Peyer's patch (tissue), 4 donors: Measurements from ENCODE around the gene CASQ2. TPM values are rescaled to one million over a fixed set of nuclear protein-coding genes. Genes with fewer than 3 reads are reported as not detected.

Source experiments
- DNase-seq, 3 donors: peaks; one replicate each; pipeline ENCODE4 v3.0.0-alpha.2; 2017 to 2019
- H3K27ac ChIP-seq, 4 donors: fragments of 200-600 bp; sonication (generic); one replicate each; pipeline ENCODE4 v1.5.1; 2016 to 2019
- H3K27me3 ChIP-seq, 2 donors: fragments of 200-600 bp; sonication (generic); one replicate each; pipeline ENCODE4 v1.5.1; 2019
- H3K36me3 ChIP-seq, 3 donors: fragments of 200-600 bp; sonication (generic); one replicate each; pipeline ENCODE4 v1.5.1; 2016 to 2019
- H3K4me1 ChIP-seq, 4 donors: fragments of 200-600 bp; sonication (generic); one replicate each; pipeline ENCODE4 v1.5.1; 2016 to 2019
- H3K4me3 ChIP-seq, 4 donors: fragments of 200-600 bp; sonication (generic); 1 replicate in 3 of 4; 2 replicates in 1 of 4; pipeline ENCODE4 v1.5.1; 2016 to 2019; ENCODE audit warnings: mild to moderate bottlenecking in 1 of 4
- H3K9me3 ChIP-seq, 4 donors: fragments of 200-600 bp; sonication (generic); one replicate each; pipeline ENCODE4 v1.5.1; 2016 to 2019; ENCODE audit warnings: mild to moderate bottlenecking in 1 of 4
- POLR2A ChIP-seq, 2 donors: fragments of 450-650 bp; IDR thresholded peaks; one replicate each; pipeline ENCODE4 v1.5.1; 2017; ENCODE audit warnings: antibody characterized with exemption in 2 of 2, mild to moderate bottlenecking in 2 of 2, moderate library complexity in 2 of 2
- total RNA-seq, 4 donors: library from RNA; depleted of rRNA; stranded (reverse); fragments of >200 nt; gene quantifications; one replicate each; pipeline ENCODE4 v1.1.0, GENCODE V29; 2016
- TF ChIP-seq, protein P1 (sequence below), 6 experiments: fragments of 450-650 bp in 4 of 6; fragments of 200-600 bp in 2 of 6; sonication (generic) in 1 of 6; IDR thresholded peaks; one replicate each; pipeline ENCODE4 v1.5.1; 2017 to 2019; ENCODE audit warnings: antibody characterized with exemption in 6 of 6, mild to moderate bottlenecking in 3 of 6, moderate library complexity in 1 of 6

Gene CASQ2
- total RNA-seq, 4 donors from 2014 or later: 0.53 to 1.5 (median 0.68) TPM

DNA sequence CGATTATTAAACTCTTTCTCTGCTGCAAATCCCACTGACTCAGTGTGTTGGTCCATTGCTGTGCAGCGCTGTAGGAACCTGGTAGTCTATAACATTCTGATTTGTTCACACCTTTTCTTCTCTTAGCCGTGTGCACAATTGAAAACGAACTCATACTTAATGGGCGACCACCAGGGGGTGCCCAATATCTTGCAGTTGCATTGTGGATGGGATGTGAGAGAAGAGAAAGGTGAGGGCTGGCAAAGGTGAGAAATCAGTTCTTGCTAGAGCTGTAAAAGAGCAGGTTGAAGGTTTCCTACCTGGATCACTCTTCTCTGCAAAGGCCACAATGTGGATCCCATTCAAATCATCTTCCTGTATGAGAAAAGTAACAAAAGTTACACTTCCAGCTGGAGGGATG is 51.0 kb downstream of the CASQ2 start:
- H3K27ac ChIP-seq: no peak overlapping the region
- no peaks in the 10 kb centered on the region for H3K4me1 ChIP-seq
- no peaks in the 10 kb centered on the region for H3K9me3 ChIP-seq
- H3K4me3 ChIP-seq: no peak overlapping the region
- no peaks in the 10 kb centered on the region for H3K36me3 ChIP-seq
- TF ChIP-seq POLR2A (IDR thresholded peaks at IDR 0.05): no peak
- TF ChIP-seq, protein P1, sequence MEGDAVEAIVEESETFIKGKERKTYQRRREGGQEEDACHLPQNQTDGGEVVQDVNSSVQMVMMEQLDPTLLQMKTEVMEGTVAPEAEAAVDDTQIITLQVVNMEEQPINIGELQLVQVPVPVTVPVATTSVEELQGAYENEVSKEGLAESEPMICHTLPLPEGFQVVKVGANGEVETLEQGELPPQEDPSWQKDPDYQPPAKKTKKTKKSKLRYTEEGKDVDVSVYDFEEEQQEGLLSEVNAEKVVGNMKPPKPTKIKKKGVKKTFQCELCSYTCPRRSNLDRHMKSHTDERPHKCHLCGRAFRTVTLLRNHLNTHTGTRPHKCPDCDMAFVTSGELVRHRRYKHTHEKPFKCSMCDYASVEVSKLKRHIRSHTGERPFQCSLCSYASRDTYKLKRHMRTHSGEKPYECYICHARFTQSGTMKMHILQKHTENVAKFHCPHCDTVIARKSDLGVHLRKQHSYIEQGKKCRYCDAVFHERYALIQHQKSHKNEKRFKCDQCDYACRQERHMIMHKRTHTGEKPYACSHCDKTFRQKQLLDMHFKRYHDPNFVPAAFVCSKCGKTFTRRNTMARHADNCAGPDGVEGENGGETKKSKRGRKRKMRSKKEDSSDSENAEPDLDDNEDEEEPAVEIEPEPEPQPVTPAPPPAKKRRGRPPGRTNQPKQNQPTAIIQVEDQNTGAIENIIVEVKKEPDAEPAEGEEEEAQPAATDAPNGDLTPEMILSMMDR (IDR thresholded peaks at IDR 0.05): peak in 5 of 6 experiments; percentile 19 to 55 (median 46)
- peak in 2 of 3 donors; percentile 26 to 65 for DNase-seq
- H3K27me3 ChIP-seq: no peaks in the 10 kb centered on the region

DNA sequence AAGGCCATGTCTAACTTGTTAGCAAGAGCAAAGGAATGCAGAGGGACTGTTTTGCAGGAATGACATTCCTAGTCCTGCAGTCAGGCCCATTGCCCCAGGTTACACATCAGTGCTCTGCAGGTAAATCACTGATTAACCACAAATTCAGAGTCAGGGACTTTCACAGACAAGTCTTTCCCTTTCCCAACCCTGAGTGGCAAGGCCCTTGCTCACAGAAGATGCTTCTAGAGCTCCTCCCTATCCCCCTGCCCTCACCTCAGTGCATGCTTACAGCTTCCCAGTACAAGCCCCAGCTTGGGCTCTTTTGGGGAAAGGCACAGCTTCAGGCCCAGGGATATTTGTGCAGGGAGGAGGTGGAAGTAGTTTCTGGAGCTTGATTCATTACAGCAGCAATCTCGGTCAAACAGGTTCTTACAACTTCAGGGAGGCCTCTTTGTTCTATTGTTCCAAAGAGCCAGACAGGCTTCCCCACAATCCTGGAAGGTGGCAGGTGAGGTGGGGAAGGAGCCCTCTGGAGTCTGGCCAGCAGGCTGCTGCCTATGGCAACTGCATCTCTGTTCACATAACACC is 53.9 kb downstream of the CASQ2 start:
- Histone ChIP-seq H3K36me3 (no peaks in the 10 kb centered on the region), H3K9me3 (no peaks in the 10 kb centered on the region), H3K4me1 (no peaks in the 10 kb centered on the region), H3K27me3 (no peaks in the 10 kb centered on the region), H3K27ac (no peak overlapping the region), H3K4me3 (no peak overlapping the region)
- TF ChIP-seq, protein P1 (IDR thresholded peaks at IDR 0.05): no peak
- TF ChIP-seq POLR2A (IDR thresholded peaks at IDR 0.05): no peak
- no peak for DNase-seq

- Histone ChIP-seq H3K4me1 (no peaks in the 10 kb centered on the region), H3K27ac (no peak overlapping the region), H3K27me3 (no peaks in the 10 kb centered on the region), H3K9me3 (no peaks in the 10 kb centered on the region), H3K4me3 (no peak overlapping the region), H3K36me3 (no peaks in the 10 kb centered on the region)
- DNase-seq: no peak
- TF ChIP-seq POLR2A (IDR thresholded peaks at IDR 0.05): no peak
- TF ChIP-seq, protein P1 (IDR thresholded peaks at IDR 0.05): no peak
Measured at GRCh38 chr1:115713906-115714305, 54.6 kb downstream of the CASQ2 start.

DNA sequence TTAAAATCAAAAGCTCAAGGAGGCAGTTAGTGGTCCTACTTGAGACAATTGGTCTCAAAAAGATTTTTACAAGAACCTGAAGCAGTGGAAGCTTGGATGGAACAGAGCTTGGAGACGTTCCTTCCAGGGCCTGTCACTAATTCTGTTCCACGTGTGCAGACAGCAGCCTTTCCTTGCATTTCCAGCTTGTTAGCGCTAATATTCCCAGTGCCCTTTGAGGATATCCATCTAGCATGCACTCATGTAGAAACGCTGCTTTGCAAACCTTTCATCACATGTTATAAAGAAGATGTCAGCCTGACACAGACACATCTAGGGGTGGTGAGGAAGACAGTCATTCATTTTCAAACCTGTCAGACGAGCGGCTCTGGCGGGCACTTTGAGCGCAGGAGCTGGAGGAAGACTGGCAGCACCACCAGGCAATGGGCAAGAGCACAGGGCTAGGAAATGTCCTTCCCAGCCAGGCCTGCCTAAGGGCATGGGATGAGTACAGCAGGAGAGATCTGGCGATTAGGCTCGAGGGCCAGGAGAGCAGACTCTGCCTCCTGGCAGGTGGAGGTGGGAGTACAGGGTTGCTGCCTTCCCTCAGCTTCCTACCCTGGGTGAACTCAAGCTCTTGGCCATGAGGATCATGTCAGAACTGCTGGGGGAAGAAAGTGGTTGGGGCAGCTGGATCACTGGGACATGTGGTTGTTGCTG is 55.5 kb downstream of the CASQ2 start:
- Histone ChIP-seq H3K27me3 (no peaks in the 10 kb centered on the region), H3K36me3 (no peaks in the 10 kb centered on the region), H3K9me3 (no peaks in the 10 kb centered on the region), H3K4me1 (no peaks in the 10 kb centered on the region), H3K4me3 (no peak overlapping the region), H3K27ac (no peak overlapping the region)
- no peak for DNase-seq
- no peak for TF ChIP-seq POLR2A (IDR thresholded peaks at IDR 0.05)
- TF ChIP-seq, protein P1 (IDR thresholded peaks at IDR 0.05): no peak

- H3K4me3 ChIP-seq: no peak overlapping the region
- TF ChIP-seq, protein P1 (IDR thresholded peaks at IDR 0.05): no peak
- no peak for TF ChIP-seq POLR2A (IDR thresholded peaks at IDR 0.05)
- no peaks in the 10 kb centered on the region for H3K27me3 ChIP-seq
- no peaks in the 10 kb centered on the region for H3K4me1 ChIP-seq
- DNase-seq: no peak
- no peak overlapping the region for H3K27ac ChIP-seq
- no peaks in the 10 kb centered on the region for H3K36me3 ChIP-seq
- H3K9me3 ChIP-seq: no peaks in the 10 kb centered on the region
Measured at GRCh38 chr1:115710859-115711624, 57.5 kb downstream of the CASQ2 start.
